Right lung (tissue), 5 donors: ENCODE results near the gene RAD51B. TPM values are rescaled to one million over a fixed set of nuclear protein-coding genes. Genes with fewer than 3 reads are reported as not detected.

Experiments
- DNase-seq, 2 donors: peaks; one replicate each; pipeline ENCODE4 v3.0.0-alpha.2; 2013
- polyA plus RNA-seq, 5 donors: library from polyadenylated mRNA; unstranded; fragments of 120-200 nt; gene quantifications; one replicate each; pipeline versions ENCODE4 v1.2.1 to v1.2.3, GENCODE V29; 2013; ENCODE audit warnings: inconsistent platforms in 1 of 5, low replicate concordance in 1 of 5; ENCODE audit not compliant: insufficient read length in 5 of 5, insufficient read depth in 1 of 5

RAD51B gene
- polyA plus RNA-seq, 5 donors: 8.1 to 15.5 (median 11.8) TPM

GRCh38 chr14:68359837-68360552, 540.4 kb downstream of the RAD51B start:
- DNase-seq: no peak

- no peak for DNase-seq
Measured at GRCh38 chr14:68361231-68361630, 541.7 kb downstream of the RAD51B start.

GRCh38 chr14:68362846-68363245, 543.3 kb downstream of the RAD51B start:
- DNase-seq: no peak

GRCh38 chr14:68363466-68363842, 543.9 kb downstream of the RAD51B start:
- no peak for DNase-seq

- peak in 1 of 2 donors; percentile 70 for DNase-seq
Measured at GRCh38 chr14:68363843-68364767, 544.5 kb downstream of the RAD51B start.

GRCh38 chr14:68364792-68365192, 545.2 kb downstream of the RAD51B start:
- no peak for DNase-seq

- DNase-seq: no peak
Measured at GRCh38 chr14:68365228-68365627, 545.6 kb downstream of the RAD51B start.

- DNase-seq: no peak
Measured at GRCh38 chr14:68366656-68367055, 547.1 kb downstream of the RAD51B start.

- DNase-seq: no peak
Measured at GRCh38 chr14:68367536-68367935, 548.0 kb downstream of the RAD51B start.

- no peak for DNase-seq
Measured at GRCh38 chr14:68368850-68369249, 549.3 kb downstream of the RAD51B start.

GRCh38 chr14:68369281-68370056, 549.9 kb downstream of the RAD51B start:
- no peak for DNase-seq

GRCh38 chr14:68370057-68370360, 550.4 kb downstream of the RAD51B start:
- DNase-seq: no peak

- DNase-seq: no peak
Measured at GRCh38 chr14:68372368-68372767, 552.8 kb downstream of the RAD51B start.

GRCh38 chr14:68373124-68373646, 553.6 kb downstream of the RAD51B start:
- no peak for DNase-seq

- no peak for DNase-seq
Measured at GRCh38 chr14:68373847-68374444, 554.4 kb downstream of the RAD51B start.

- DNase-seq: no peak
Measured at GRCh38 chr14:68374682-68375081, 555.1 kb downstream of the RAD51B start.

GRCh38 chr14:68375376-68375775, 555.8 kb downstream of the RAD51B start:
- no peak for DNase-seq

GRCh38 chr14:68376067-68376779, 556.6 kb downstream of the RAD51B start:
- no peak for DNase-seq

GRCh38 chr14:68377006-68377405, 557.4 kb downstream of the RAD51B start:
- no peak for DNase-seq

GRCh38 chr14:68377459-68377858, 557.9 kb downstream of the RAD51B start:
- DNase-seq: no peak
